Right cardiac atrium (tissue), 5 donors: ENCODE measurements around the gene DLGAP5. TPM values are rescaled to one million over a fixed set of nuclear protein-coding genes. Genes with fewer than 3 reads are reported as not detected.
A peak's percentile ranks its signal among the peaks of the same experiment; 100 is the strongest.

ENCODE experiments used
- ATAC-seq, 2 donors: fragments of 200-7000 bp; cut with Tn5 transposase; one replicate each; pipeline versions ENCODE4 v1.8.0 to v1.9.1; 2020; ENCODE audit warnings: moderate library complexity in 2 of 2, mild to moderate bottlenecking in 1 of 2
- DNase-seq, 3 donors: peaks; one replicate each; pipeline ENCODE4 v3.0.0-alpha.2; 2020
- H3K27ac ChIP-seq: one replicate; pipeline ENCODE4 v1.5.1; 2013; ENCODE audit warnings: mild to moderate bottlenecking, low read length, control low read depth, moderate library complexity
- H3K27me3 ChIP-seq: one replicate; pipeline ENCODE4 v1.6.1; 2013; ENCODE audit not compliant: control insufficient read depth, insufficient read depth
- H3K4me1 ChIP-seq: one replicate; pipeline ENCODE4 v1.6.1; 2013; ENCODE audit warnings: low read length; ENCODE audit not compliant: control insufficient read depth, insufficient read depth
- H3K4me3 ChIP-seq: one replicate; pipeline ENCODE4 v1.5.1; 2013; ENCODE audit warnings: low read length, control low read depth
- H3K9me3 ChIP-seq: one replicate; pipeline ENCODE4 v1.6.1; 2013; ENCODE audit warnings: low read length; ENCODE audit not compliant: control insufficient read depth
- WGBS: extraction: QIAGEN DNeasy Blood & Tissue Kit; methylation state at CpG from one replicate; pipeline ENCODE4 v1.1.7; 2013; 5-methylcytosine and 5-hydroxymethylcytosine counted together
- intact Hi-C, 4 donors: fragments of 100-400 bp; cut with DNase I; formaldehyde crosslinking; loops; one replicate each; pipeline versions ENCODE4 v1.11.0 to v1.14.0; 2022 to 2023
- polyA plus RNA-seq: library from polyadenylated mRNA; stranded (reverse); fragments of 200-250 nt; gene quantifications from one replicate; pipeline ENCODE4 v1.2.3, GENCODE V29; 2013
- total RNA-seq, 4 donors: library from RNA; stranded (reverse); fragmentation: NEBNext Ultra II Directional; extraction: Animal tissue kit (Norgen Biotek cat#: 25700); gene quantifications; one replicate each; pipeline ENCODE4 v1.2.1, GENCODE V29; 2021
- donor health status: healthy with polysubstance abuse.
- donor health status: DM: no; HTN: yes; CAD: no.
- donor health status: DM: no; HTN: no; CAD: no.
- donor health status: DM: no; HTN: yes; CAD: no; lungs with severe emphysema.
- donor health status: DM: yes; HTN: yes; CAD: no.

Gene DLGAP5
- total and polyA plus RNA-seq, 5 donors: 0.02 to 0.89 (median 0.30) TPM; not detected in 1

DNA sequence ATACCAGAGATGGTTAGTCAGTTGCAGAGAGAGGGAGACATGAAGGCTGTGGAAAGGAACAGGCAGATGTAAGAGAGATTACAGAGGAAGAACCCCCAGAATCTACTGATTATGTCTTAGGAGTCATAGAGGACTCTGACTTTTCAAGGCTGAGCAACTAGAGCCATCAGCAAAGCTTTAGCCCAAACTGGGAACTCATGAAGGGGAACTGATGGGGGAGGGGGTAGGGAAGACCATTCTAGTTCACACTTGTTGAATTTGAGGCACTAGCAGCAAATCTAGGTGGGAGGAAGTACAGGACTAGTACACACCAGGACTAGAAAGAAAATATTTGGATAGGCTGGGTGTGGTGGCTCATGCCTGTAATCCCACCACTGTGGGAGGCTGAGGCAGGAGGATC lies 52.2 kb downstream of the DLGAP5 start:
- Histone ChIP-seq H3K9me3 (no peaks in the 10 kb centered on the region), H3K27ac (peak overlapping the region; percentile 38), H3K4me1 (peaks cover 12% of the 10 kb centered on the region), H3K4me3 (no peak overlapping the region), H3K27me3 (no peaks in the 10 kb centered on the region)
- intact Hi-C loops: no loop called here
- DNase-seq: no peak
- ATAC-seq: no peak

DNA sequence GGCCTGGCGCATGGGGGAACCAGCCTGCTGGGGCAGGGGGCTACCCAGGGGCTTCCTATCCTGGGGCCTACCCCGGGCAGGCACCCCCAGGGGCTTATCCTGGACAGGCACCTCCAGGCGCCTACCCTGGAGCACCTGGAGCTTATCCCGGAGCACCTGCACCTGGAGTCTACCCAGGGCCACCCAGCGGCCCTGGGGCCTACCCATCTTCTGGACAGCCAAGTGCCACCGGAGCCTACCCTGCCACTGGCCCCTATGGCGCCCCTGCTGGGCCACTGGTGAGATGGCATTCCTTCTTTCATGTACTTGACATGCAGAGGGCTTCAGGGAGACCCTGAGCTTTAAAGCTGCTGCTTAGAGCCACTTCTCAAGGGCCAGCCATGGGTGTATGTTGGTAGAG lies 53.3 kb downstream of the DLGAP5 start:
- Histone ChIP-seq H3K27ac (peak overlapping the region; percentile 79), H3K4me3 (no peak overlapping the region), H3K27me3 (no peaks in the 10 kb centered on the region), H3K4me1 (peaks cover 15% of the 10 kb centered on the region), H3K9me3 (no peaks in the 10 kb centered on the region)
- 85% methylated on average over 7 of the region's 7 CpGs for WGBS
- DNase-seq (peak in 2 of 3 donors; percentile 57 to 66), ATAC-seq (peak; percentile 22 to 24)
- intact Hi-C loops: no loop called here

DNA sequence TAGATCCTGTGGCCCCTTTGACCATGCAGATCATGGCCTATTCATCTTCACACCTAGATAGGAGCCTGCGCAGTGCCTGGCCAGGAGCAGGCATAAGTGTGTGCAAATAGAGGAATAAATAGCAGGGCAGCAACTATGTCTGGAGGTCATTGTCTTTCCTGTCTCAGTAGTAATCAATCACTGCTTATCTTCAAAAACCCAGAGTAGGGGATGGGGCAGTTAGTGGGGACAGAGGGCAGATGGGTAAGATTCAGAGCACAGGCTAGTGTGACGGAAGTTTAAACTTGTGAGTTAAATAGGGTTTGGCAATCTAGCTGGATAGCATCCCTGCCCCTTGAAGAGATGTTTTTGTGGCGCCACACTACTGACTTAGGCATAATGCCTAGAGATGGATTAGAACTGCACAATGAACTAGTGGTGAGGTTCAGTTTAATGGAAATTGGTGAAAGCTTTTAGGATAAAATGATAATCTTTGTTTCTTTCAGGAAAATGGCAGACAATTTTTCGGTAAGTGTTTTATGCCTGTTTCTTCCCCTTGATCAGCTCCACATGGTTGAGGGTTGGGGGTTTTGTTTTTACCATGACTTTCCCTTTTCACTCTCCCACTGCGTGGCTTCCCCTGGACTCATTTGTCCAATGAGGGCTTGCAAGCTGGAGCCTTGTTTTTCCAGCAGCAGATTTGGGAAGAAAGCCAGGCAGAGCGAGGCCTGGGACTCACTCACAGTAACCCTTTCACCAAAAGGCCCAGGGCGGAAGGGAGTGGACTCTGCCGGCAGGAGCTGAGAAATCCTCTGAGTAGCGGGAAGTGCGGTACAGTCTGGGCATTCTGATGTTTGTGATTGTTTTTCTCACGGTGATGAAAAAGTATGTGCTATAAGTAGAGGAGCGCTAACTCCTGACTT lies 54.2 kb downstream of the DLGAP5 start:
- peak; percentile 87 to 93 (median 90) for DNase-seq
- peak overlapping the region; percentile 18 for H3K4me3 ChIP-seq
- H3K27me3 ChIP-seq: no peaks in the 10 kb centered on the region
- no peaks in the 10 kb centered on the region for H3K9me3 ChIP-seq
- H3K27ac ChIP-seq: peak overlapping the region; percentile 96
- 28% methylated on average over 12 of the region's 12 CpGs for WGBS
- intact Hi-C loops: no loop called here
- peaks cover 15% of the 10 kb centered on the region for H3K4me1 ChIP-seq
- ATAC-seq: peak; percentile 92 to 96

DNA sequence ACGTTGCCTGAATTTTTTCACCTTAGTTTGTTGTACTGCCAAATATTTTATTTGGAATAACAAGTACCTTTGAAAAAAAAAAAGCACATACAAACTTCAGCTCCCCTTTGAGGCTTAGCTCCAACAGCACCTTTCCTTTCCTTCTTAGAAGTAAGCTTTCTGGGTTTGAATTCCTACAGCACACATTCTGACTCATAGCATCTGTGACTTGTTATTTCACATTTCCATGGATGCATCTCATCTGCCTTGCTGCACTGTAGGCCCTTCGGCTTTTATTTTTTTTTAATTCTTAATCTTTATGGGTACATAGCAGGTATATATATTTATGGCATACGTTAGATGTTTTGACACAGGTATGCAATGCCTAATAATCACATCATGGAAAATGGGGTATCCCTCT lies 55.1 kb downstream of the DLGAP5 start:
- H3K4me1 ChIP-seq: peaks cover 22% of the 10 kb centered on the region
- intact Hi-C loops: no loop called here
- WGBS: 72% methylated on average over 3 of the region's 3 CpGs
- H3K27me3 ChIP-seq: no peaks in the 10 kb centered on the region
- no peak overlapping the region for H3K27ac ChIP-seq
- H3K9me3 ChIP-seq: no peaks in the 10 kb centered on the region
- H3K4me3 ChIP-seq: no peak overlapping the region
- no peak for ATAC-seq
- no peak for DNase-seq

- Histone ChIP-seq H3K4me3 (no peak overlapping the region), H3K9me3 (no peaks in the 10 kb centered on the region), H3K27ac (peak overlapping the region; percentile 15), H3K4me1 (peaks cover 24% of the 10 kb centered on the region), H3K27me3 (no peaks in the 10 kb centered on the region)
- no peak for ATAC-seq
- DNase-seq: no peak
- WGBS: 38% methylated on average over 4 of the region's 4 CpGs
- intact Hi-C loops: loop anchor here in 3 of 4 donors (2.0 to 5.0 kb wide), 3 partner anchors 33 to 41 kb away; no protein-coding TSS in a partner anchor
Measured at GRCh38 chr14:55133416-55133815, 58.0 kb downstream of the DLGAP5 start.

DNA sequence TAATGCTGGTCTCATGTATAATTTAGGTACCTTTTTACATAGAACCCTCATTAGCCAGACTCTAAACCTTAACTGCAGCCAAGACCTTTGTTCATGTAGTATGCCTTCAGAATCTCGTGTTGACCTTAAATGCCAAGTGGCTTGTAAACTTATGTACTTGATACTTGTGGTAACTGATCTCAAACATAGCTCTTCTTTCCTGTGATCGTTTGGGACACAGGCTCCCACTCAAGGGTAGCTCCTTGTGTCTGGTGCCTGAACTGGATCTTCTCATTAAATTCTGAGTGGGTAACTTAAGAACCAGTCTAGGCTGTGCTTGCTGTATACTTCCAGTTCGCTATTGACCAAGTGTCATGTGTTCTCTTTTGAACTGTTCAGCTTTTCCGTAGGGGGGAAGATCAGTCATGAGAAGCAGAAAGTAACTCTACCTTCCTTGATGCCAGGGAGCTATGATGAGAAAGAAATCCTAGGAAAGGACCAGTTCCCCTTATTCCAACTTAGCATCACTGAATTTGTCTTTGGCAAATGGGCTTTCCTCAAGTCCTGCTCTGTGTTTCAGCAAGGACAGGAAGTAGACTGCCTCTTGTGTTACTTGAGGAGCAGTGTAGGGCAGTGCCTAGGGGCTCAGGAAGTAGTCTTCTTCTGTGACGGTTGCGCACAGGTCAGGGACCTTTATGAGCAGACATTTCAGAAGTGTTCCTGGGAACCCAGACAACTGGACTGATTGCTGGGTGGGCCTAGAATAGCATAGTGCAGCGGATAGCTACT lies 59.8 kb downstream of the DLGAP5 start:
- intact Hi-C loops: loop anchor here in 3 of 4 donors (2.0 to 5.0 kb wide), 3 partner anchors 31 to 39 kb away; no protein-coding TSS in a partner anchor
- peaks cover 14% of the 10 kb centered on the region for H3K4me1 ChIP-seq
- H3K27me3 ChIP-seq: no peaks in the 10 kb centered on the region
- no peak for DNase-seq
- H3K9me3 ChIP-seq: no peaks in the 10 kb centered on the region
- H3K4me3 ChIP-seq: peak overlapping the region; percentile 88
- H3K27ac ChIP-seq: peak overlapping the region; percentile 83
- ATAC-seq: peak; percentile 4 to 35
- 48% methylated on average over 7 of the region's 7 CpGs for WGBS

- peak overlapping the region; percentile 99 for H3K27ac ChIP-seq
- ATAC-seq: no peak
- H3K4me3 ChIP-seq: peak overlapping the region; percentile 88
- peaks cover 16% of the 10 kb centered on the region for H3K4me1 ChIP-seq
- no peaks in the 10 kb centered on the region for H3K27me3 ChIP-seq
- WGBS: 22% methylated on average over 10 of the region's 10 CpGs
- H3K9me3 ChIP-seq: no peaks in the 10 kb centered on the region
- intact Hi-C loops: loop anchor here in 3 of 4 donors (5.0 kb wide), 2 partner anchors 33 to 38 kb away; no protein-coding TSS in a partner anchor
- no peak for DNase-seq
Measured at GRCh38 chr14:55130196-55130550, 61.2 kb downstream of the DLGAP5 start.

- Histone ChIP-seq H3K27ac (peak overlapping the region; percentile 99), H3K9me3 (no peaks in the 10 kb centered on the region), H3K4me3 (peak overlapping the region; percentile 88), H3K4me1 (peaks cover 16% of the 10 kb centered on the region), H3K27me3 (no peaks in the 10 kb centered on the region)
- ATAC-seq: peak; percentile 70 to 75
- WGBS: under 1% methylated on average over 53 of the region's 53 CpGs
- intact Hi-C loops: loop anchor here in 3 of 4 donors (5.0 kb wide), 2 partner anchors 32 to 37 kb away; no protein-coding TSS in a partner anchor
- peak; percentile 77 to 91 (median 90) for DNase-seq
Measured at GRCh38 chr14:55129428-55130195, 61.8 kb downstream of the DLGAP5 start.

GRCh38 chr14:55129086-55129427 lies 62.3 kb downstream of the DLGAP5 start, which contains the start of gene LGALS3:
TSS of gene LGALS3 (plus strand) at chr14:55129252. CDS start at chr14:55137374, 8,122 bp downstream.
- H3K9me3 ChIP-seq: no peaks in the 10 kb centered on the region
- peak within 1 kb of the TSS; percentile 99 for H3K27ac ChIP-seq
- WGBS: under 1% methylated on average over 49 of the region's 50 CpGs
- peak within 1 kb of the TSS; percentile 88 for H3K4me3 ChIP-seq
- peaks cover 16% of the 10 kb centered on the region for H3K4me1 ChIP-seq
- peak; percentile 92 for ATAC-seq
- intact Hi-C loops: no loop called here
- DNase-seq: peak; percentile 87 to 95 (median 94)
- H3K27me3 ChIP-seq: no peaks in the 10 kb centered on the region

DNA sequence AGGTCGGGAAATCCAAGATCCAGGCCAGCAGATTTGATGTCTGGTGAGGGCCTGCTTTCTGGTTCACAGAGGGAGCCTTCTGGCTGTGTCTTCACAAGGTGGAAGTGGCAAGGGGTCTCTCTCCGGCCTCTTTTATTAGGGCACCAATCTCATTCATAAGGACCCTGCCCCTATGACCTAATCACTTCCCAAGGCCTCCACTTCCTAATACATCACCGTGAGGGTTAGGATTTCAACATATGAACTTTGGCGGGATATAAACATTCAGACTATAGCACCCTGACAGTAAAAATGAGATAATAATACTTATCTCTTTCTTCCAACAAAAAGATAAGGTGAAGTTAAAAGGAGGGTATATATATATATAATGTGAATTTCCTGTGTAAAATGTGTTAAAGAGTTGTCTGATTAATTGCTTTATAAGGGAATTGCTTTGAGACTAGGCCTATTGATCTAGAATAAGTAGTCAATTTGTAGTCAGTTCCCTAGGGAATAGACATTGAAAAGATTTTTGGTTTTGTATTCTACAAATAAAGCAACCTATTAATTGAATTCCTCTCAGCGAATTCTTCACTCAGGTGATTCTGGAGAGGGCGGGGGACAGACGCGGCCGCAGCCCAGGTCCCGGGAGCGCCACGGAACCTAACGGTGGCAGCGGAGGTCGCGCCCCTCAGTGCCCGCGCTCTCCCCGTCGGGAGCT lies 62.8 kb downstream of the DLGAP5 start:
- H3K9me3 ChIP-seq: no peaks in the 10 kb centered on the region
- H3K4me3 ChIP-seq: peak overlapping the region; percentile 88
- 19% methylated on average over 20 of the region's 20 CpGs for WGBS
- ATAC-seq: no peak
- H3K27me3 ChIP-seq: no peaks in the 10 kb centered on the region
- intact Hi-C loops: no loop called here
- peaks cover 19% of the 10 kb centered on the region for H3K4me1 ChIP-seq
- peak overlapping the region; percentile 99 for H3K27ac ChIP-seq
- no peak for DNase-seq
